IMR-90 (cell line): ENCODE data around the gene RFX6.

Source experiments
- BHLHE40 ChIP-seq: fragments of 150-350 bp; IDR thresholded peaks from 2 replicates; pipeline ENCODE4 v1.6.1; 2016; ENCODE audit warnings: mild to moderate bottlenecking, low read depth, low read length
- CHD1 ChIP-seq: IDR thresholded peaks from 2 replicates; pipeline ENCODE4 v1.6.1; 2012; ENCODE audit warnings: low read depth, low read length, improper control_type of control experiment
- CTCF ChIP-seq: conservative IDR thresholded peaks from 2 replicates; pipeline ENCODE4 v1.5.1; 2012; ENCODE audit warnings: mild to moderate bottlenecking, low read depth, low read length, improper control_type of control experiment
- FOS ChIP-seq: fragments of 150-350 bp; IDR thresholded peaks from 2 replicates; pipeline ENCODE4 v1.6.1; 2016; ENCODE audit warnings: low read depth, low read length
- MAFK ChIP-seq: IDR thresholded peaks from 2 replicates; pipeline ENCODE4 v1.6.1; 2012; ENCODE audit warnings: low read depth, low read length, improper control_type of control experiment
- MAZ ChIP-seq: IDR thresholded peaks from 2 replicates; pipeline ENCODE4 v1.6.1; 2012; ENCODE audit warnings: low read depth, mild to moderate bottlenecking, low read length, improper control_type of control experiment, moderate library complexity, borderline replicate concordance
- MXI1 ChIP-seq: IDR thresholded peaks from 2 replicates; pipeline ENCODE4 v1.6.1; 2012; ENCODE audit warnings: low read depth, mild to moderate bottlenecking, low read length, moderate library complexity, borderline replicate concordance
- NFE2L2 ChIP-seq: fragments of 150-350 bp; IDR thresholded peaks from 2 replicates; pipeline ENCODE4 v1.6.1; 2016; ENCODE audit warnings: low read depth, mild to moderate bottlenecking, low read length
- POLR2A ChIP-seq: IDR thresholded peaks from 2 replicates; pipeline ENCODE4 v1.6.1; 2012; ENCODE audit warnings: mild to moderate bottlenecking, low read depth, low read length
- RAD21 ChIP-seq: IDR thresholded peaks from 2 replicates; pipeline ENCODE4 v1.6.1; 2012; ENCODE audit warnings: low read length, improper control_type of control experiment
- RCOR1 ChIP-seq: IDR thresholded peaks from 2 replicates; pipeline ENCODE4 v1.6.1; 2012; ENCODE audit warnings: mild to moderate bottlenecking, low read length, improper control_type of control experiment; ENCODE audit not compliant: insufficient replicate concordance
- RFX5 ChIP-seq: IDR thresholded peaks from 2 replicates; pipeline ENCODE4 v1.8.0; 2012; ENCODE audit warnings: low read depth, mild to moderate bottlenecking, low read length, moderate library complexity
- SMC3 ChIP-seq: fragments of 150-350 bp; IDR thresholded peaks from 2 replicates; pipeline ENCODE4 v1.6.1; 2016; ENCODE audit warnings: low read depth, mild to moderate bottlenecking, antibody characterized with exemption, low read length, moderate library complexity
- USF2 ChIP-seq: fragments of 150-350 bp; IDR thresholded peaks from 2 replicates; pipeline ENCODE4 v1.6.1; 2017; ENCODE audit warnings: mild to moderate bottlenecking, antibody characterized with exemption, low read length, low read depth

DNA sequence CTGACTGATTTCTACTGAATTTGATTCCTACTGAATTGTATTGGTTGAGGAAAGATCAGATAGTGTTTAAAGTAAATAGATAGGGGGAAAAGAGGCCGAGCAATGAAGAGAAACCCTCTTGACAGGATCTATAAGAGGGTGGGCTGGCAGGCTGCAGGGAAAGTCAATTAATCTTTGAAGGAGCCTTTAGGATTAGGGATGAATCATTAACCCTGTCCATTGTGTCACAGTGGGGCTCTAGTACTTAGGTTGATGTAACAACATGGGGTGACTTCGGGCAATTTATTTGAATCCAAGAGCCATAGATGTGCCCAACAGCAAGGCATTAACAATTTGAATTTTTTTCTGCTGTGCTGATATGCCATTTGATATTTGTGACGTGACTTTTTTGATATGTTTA lies 7.5 kb downstream of the RFX6 start:
- TF ChIP-seq CTCF: no peak
- no peak for TF ChIP-seq USF2
- no peak for TF ChIP-seq POLR2A
- TF ChIP-seq RFX5: no peak
- no peak for TF ChIP-seq MAZ
- TF ChIP-seq MAFK: no peak
- no peak for TF ChIP-seq RCOR1
- TF ChIP-seq BHLHE40: no peak
- no peak for TF ChIP-seq CHD1
- no peak for TF ChIP-seq NFE2L2
- TF ChIP-seq RAD21: no peak
- no peak for TF ChIP-seq MXI1
- no peak for TF ChIP-seq FOS
- TF ChIP-seq SMC3: no peak
